GM19023 (cell line): ENCODE measurements around the gene KATNAL1.
"Not testable (repeated sequence)": the region's sequence is repeated elsewhere in the genome, so short reads cannot be mapped to it uniquely, and the experiment has no call there.

ENCODE experiments used
- ATAC-seq: cut with Tn5 transposase; IDR thresholded peaks from one replicate; pipeline ENCODE4 v1.9.1; 2021; ENCODE audit warnings: mild to moderate bottlenecking, moderate library complexity; ENCODE audit not compliant: unreplicated experiment

KATNAL1 gene

GRCh38 chr13:30295116-30295515 lies 12.2 kb downstream of the KATNAL1 start:
- ATAC-seq: no peak

GRCh38 chr13:30294004-30294403 lies 13.3 kb downstream of the KATNAL1 start:
- ATAC-seq: no peak

- no peak for ATAC-seq
These were observed 15.0 kb downstream of the KATNAL1 start for GRCh38 chr13:30292325-30292724.

GRCh38 chr13:30290812-30291436 lies 16.4 kb downstream of the KATNAL1 start:
- no peak for ATAC-seq

GRCh38 chr13:30289533-30289932 lies 17.8 kb downstream of the KATNAL1 start:
- ATAC-seq: no peak

- not testable (repeated sequence) for ATAC-seq
These were observed 21.3 kb downstream of the KATNAL1 start for GRCh38 chr13:30286059-30286458.

GRCh38 chr13:30276178-30276577 lies 31.2 kb downstream of the KATNAL1 start:
- ATAC-seq: no peak

- ATAC-seq: no peak
These were observed 33.3 kb downstream of the KATNAL1 start for GRCh38 chr13:30274083-30274482.

- ATAC-seq: not testable (repeated sequence)
These were observed 37.3 kb downstream of the KATNAL1 start for GRCh38 chr13:30270035-30270434.

GRCh38 chr13:30268673-30269072 lies 38.7 kb downstream of the KATNAL1 start:
- ATAC-seq: no peak

GRCh38 chr13:30266756-30267155 lies 40.6 kb downstream of the KATNAL1 start:
- no peak for ATAC-seq

GRCh38 chr13:30259149-30259733 lies 48.1 kb downstream of the KATNAL1 start:
- ATAC-seq: not testable (repeated sequence)

- no peak for ATAC-seq
These were observed 49.8 kb downstream of the KATNAL1 start for GRCh38 chr13:30257468-30258099.

- no peak for ATAC-seq
These were observed 50.5 kb downstream of the KATNAL1 start for GRCh38 chr13:30256713-30257467.

- no peak for ATAC-seq
These were observed 51.7 kb downstream of the KATNAL1 start for GRCh38 chr13:30255696-30256095.

- no peak for ATAC-seq
These were observed 53.5 kb downstream of the KATNAL1 start for GRCh38 chr13:30253830-30254229.

GRCh38 chr13:30247406-30247805 lies 59.9 kb downstream of the KATNAL1 start:
- no peak for ATAC-seq

GRCh38 chr13:30241532-30241931 lies 65.8 kb downstream of the KATNAL1 start:
- ATAC-seq: peak; percentile 79

- no peak for ATAC-seq
These were observed 66.7 kb downstream of the KATNAL1 start for GRCh38 chr13:30240608-30241007.

- ATAC-seq: no peak
These were observed 72.1 kb downstream of the KATNAL1 start for GRCh38 chr13:30235216-30235615.

- no peak for ATAC-seq
These were observed 72.7 kb downstream of the KATNAL1 start for GRCh38 chr13:30234619-30235162.
